Measurements from ENCODE around the gene OPN1MW.
"Not testable (repeated sequence)": the region's sequence is repeated elsewhere in the genome, so short reads cannot be mapped to it uniquely, and the experiment has no call there.

DNA sequence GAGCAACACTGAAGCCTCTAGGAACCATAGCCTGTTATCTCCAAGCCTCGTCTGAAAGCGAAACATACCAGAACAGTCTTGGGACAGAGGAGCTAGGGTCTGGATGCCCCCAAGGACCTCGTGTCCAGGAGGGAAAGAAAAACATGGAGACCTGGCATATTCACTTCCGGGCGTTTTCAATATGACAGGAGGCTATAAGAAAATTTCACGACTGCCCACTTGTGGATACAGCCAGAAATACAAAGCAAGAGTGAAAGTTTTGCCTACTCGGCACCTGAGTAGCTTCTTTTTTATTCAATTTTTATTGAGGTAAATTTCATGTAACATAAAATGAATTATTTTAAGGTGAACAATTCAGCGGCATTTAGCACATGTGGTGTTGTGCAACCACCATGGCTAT lies 17.5 kb upstream of the OPN1MW start:
- not testable (repeated sequence) for TF ChIP-seq NR1H2 (CRISPR knock-in tag; IDR thresholded peaks at IDR 0.05); FOXP1 (CRISPR knock-in tag; IDR thresholded peaks at IDR 0.05; ENCODE audit: borderline replicate concordance); CREM (CRISPR knock-in tag; IDR thresholded peaks at IDR 0.05); CREB1 (CRISPR knock-in tag; IDR thresholded peaks at IDR 0.05); SP1 (CRISPR knock-in tag; conservative IDR thresholded peaks at IDR 0.05)
- TF ChIP-seq, protein P1, sequence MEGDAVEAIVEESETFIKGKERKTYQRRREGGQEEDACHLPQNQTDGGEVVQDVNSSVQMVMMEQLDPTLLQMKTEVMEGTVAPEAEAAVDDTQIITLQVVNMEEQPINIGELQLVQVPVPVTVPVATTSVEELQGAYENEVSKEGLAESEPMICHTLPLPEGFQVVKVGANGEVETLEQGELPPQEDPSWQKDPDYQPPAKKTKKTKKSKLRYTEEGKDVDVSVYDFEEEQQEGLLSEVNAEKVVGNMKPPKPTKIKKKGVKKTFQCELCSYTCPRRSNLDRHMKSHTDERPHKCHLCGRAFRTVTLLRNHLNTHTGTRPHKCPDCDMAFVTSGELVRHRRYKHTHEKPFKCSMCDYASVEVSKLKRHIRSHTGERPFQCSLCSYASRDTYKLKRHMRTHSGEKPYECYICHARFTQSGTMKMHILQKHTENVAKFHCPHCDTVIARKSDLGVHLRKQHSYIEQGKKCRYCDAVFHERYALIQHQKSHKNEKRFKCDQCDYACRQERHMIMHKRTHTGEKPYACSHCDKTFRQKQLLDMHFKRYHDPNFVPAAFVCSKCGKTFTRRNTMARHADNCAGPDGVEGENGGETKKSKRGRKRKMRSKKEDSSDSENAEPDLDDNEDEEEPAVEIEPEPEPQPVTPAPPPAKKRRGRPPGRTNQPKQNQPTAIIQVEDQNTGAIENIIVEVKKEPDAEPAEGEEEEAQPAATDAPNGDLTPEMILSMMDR (IDR thresholded peaks at IDR 0.05), result not testable (repeated sequence)
- TF ChIP-seq, protein P2, sequence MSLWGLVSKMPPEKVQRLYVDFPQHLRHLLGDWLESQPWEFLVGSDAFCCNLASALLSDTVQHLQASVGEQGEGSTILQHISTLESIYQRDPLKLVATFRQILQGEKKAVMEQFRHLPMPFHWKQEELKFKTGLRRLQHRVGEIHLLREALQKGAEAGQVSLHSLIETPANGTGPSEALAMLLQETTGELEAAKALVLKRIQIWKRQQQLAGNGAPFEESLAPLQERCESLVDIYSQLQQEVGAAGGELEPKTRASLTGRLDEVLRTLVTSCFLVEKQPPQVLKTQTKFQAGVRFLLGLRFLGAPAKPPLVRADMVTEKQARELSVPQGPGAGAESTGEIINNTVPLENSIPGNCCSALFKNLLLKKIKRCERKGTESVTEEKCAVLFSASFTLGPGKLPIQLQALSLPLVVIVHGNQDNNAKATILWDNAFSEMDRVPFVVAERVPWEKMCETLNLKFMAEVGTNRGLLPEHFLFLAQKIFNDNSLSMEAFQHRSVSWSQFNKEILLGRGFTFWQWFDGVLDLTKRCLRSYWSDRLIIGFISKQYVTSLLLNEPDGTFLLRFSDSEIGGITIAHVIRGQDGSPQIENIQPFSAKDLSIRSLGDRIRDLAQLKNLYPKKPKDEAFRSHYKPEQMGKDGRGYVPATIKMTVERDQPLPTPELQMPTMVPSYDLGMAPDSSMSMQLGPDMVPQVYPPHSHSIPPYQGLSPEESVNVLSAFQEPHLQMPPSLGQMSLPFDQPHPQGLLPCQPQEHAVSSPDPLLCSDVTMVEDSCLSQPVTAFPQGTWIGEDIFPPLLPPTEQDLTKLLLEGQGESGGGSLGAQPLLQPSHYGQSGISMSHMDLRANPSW (CRISPR knock-in tag; conservative IDR thresholded peaks at IDR 0.05; ENCODE audit: low read depth), result not testable (repeated sequence)
- TF ChIP-seq, protein P3, sequence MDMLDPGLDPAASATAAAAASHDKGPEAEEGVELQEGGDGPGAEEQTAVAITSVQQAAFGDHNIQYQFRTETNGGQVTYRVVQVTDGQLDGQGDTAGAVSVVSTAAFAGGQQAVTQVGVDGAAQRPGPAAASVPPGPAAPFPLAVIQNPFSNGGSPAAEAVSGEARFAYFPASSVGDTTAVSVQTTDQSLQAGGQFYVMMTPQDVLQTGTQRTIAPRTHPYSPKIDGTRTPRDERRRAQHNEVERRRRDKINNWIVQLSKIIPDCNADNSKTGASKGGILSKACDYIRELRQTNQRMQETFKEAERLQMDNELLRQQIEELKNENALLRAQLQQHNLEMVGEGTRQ (CRISPR knock-in tag; IDR thresholded peaks at IDR 0.05), result not testable (repeated sequence)
- TF ChIP-seq, protein P4, sequence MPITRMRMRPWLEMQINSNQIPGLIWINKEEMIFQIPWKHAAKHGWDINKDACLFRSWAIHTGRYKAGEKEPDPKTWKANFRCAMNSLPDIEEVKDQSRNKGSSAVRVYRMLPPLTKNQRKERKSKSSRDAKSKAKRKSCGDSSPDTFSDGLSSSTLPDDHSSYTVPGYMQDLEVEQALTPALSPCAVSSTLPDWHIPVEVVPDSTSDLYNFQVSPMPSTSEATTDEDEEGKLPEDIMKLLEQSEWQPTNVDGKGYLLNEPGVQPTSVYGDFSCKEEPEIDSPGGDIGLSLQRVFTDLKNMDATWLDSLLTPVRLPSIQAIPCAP (CRISPR knock-in tag; IDR thresholded peaks at IDR 0.05), result not testable (repeated sequence)
- TF ChIP-seq, protein P5, sequence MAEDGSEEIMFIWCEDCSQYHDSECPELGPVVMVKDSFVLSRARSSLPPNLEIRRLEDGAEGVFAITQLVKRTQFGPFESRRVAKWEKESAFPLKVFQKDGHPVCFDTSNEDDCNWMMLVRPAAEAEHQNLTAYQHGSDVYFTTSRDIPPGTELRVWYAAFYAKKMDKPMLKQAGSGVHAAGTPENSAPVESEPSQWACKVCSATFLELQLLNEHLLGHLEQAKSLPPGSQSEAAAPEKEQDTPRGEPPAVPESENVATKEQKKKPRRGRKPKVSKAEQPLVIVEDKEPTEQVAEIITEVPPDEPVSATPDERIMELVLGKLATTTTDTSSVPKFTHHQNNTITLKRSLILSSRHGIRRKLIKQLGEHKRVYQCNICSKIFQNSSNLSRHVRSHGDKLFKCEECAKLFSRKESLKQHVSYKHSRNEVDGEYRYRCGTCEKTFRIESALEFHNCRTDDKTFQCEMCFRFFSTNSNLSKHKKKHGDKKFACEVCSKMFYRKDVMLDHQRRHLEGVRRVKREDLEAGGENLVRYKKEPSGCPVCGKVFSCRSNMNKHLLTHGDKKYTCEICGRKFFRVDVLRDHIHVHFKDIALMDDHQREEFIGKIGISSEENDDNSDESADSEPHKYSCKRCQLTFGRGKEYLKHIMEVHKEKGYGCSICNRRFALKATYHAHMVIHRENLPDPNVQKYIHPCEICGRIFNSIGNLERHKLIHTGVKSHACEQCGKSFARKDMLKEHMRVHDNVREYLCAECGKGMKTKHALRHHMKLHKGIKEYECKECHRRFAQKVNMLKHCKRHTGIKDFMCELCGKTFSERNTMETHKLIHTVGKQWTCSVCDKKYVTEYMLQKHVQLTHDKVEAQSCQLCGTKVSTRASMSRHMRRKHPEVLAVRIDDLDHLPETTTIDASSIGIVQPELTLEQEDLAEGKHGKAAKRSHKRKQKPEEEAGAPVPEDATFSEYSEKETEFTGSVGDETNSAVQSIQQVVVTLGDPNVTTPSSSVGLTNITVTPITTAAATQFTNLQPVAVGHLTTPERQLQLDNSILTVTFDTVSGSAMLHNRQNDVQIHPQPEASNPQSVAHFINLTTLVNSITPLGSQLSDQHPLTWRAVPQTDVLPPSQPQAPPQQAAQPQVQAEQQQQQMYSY (CRISPR knock-in tag; IDR thresholded peaks at IDR 0.05), result not testable (repeated sequence)
- TF ChIP-seq, protein P6, sequence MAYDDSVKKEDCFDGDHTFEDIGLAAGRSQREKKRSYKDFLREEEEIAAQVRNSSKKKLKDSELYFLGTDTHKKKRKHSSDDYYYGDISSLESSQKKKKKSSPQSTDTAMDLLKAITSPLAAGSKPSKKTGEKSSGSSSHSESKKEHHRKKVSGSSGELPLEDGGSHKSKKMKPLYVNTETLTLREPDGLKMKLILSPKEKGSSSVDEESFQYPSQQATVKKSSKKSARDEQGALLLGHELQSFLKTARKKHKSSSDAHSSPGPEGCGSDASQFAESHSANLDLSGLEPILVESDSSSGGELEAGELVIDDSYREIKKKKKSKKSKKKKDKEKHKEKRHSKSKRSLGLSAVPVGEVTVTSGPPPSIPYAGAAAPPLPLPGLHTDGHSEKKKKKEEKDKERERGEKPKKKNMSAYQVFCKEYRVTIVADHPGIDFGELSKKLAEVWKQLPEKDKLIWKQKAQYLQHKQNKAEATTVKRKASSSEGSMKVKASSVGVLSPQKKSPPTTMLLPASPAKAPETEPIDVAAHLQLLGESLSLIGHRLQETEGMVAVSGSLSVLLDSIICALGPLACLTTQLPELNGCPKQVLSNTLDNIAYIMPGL (CRISPR knock-in tag; IDR thresholded peaks at IDR 0.05), result not testable (repeated sequence)
- TF ChIP-seq, protein P7, sequence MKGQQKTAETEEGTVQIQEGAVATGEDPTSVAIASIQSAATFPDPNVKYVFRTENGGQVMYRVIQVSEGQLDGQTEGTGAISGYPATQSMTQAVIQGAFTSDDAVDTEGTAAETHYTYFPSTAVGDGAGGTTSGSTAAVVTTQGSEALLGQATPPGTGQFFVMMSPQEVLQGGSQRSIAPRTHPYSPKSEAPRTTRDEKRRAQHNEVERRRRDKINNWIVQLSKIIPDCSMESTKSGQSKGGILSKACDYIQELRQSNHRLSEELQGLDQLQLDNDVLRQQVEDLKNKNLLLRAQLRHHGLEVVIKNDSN (CRISPR knock-in tag; IDR thresholded peaks at IDR 0.05), result not testable (repeated sequence)
